WTC11 (cell line): ENCODE data around the gene MEIS2. TPM values are rescaled to one million over a fixed set of nuclear protein-coding genes. Genes with fewer than 3 reads are reported as not detected.

ENCODE experiments used
- ATAC-seq: fragments of 200-7000 bp; cut with Tn5 transposase; 2 replicates; pipeline ENCODE4 v1.10.0; 2021; ENCODE audit warnings: mild to moderate bottlenecking, moderate library complexity
- CTCF ChIA-PET: fragments of 300-600 bp; sonication (Branson Sonifier 250); formaldehyde crosslinking; loops from one replicate; lab custom pipeline; 2021; ENCODE audit warnings: antibody characterized with exemption; lab: Charles Lee
- POLR2A ChIA-PET: fragments of 350-600 bp; sonication (Branson Sonifier 250); formaldehyde crosslinking; loops from one replicate; lab custom pipeline; 2021; ENCODE audit warnings: antibody characterized with exemption; lab: Charles Lee
- DNase-seq: peaks from one replicate; pipeline ENCODE4 v3.0.0; 2021; ENCODE audit warnings: low spot score
- H3K27ac Mint-ChIP-seq: 2 replicates; pipeline ENCODE4 v1.8.0; 2021; ENCODE audit warnings: mixed read lengths
- H3K27me3 Mint-ChIP-seq: 2 replicates; pipeline ENCODE4 v1.8.0; 2021; ENCODE audit warnings: low read depth, mild to moderate bottlenecking, moderate library complexity, mixed read lengths
- H3K36me3 Mint-ChIP-seq: 2 replicates; pipeline ENCODE4 v1.8.0; 2021; ENCODE audit warnings: mixed read lengths
- H3K4me1 Mint-ChIP-seq: 2 replicates; pipeline ENCODE4 v1.8.0; 2022; ENCODE audit warnings: mixed read lengths
- H3K4me3 Mint-ChIP-seq: 2 replicates; pipeline ENCODE4 v1.8.0; 2021; ENCODE audit warnings: mild to moderate bottlenecking, moderate library complexity, mixed read lengths
- H3K9me3 Mint-ChIP-seq: 2 replicates; pipeline ENCODE4 v1.8.0; 2021; ENCODE audit warnings: mixed read lengths
- AR ChIP-seq: fragments of 250-450 bp; sonication (Bioruptor Pico); IDR thresholded peaks from 2 replicates; pipeline ENCODE4 v1.9.0; 2021; ENCODE audit warnings: mild to moderate bottlenecking
- ATF3 ChIP-seq: sonication (generic); formaldehyde crosslinking; conservative IDR thresholded peaks from 2 replicates; pipeline ENCODE4 v1.8.1; 2022; ENCODE audit warnings: mild to moderate bottlenecking, missing genetic modification reagents
- CREM ChIP-seq: sonication (generic); formaldehyde crosslinking; IDR thresholded peaks from 2 replicates; pipeline ENCODE4 v1.8.1; 2022; ENCODE audit warnings: mild to moderate bottlenecking, missing genetic modification reagents, moderate library complexity
- EMX1 ChIP-seq: fragments of 250-450 bp; sonication (Bioruptor Pico); IDR thresholded peaks from 2 replicates; pipeline ENCODE4 v1.8.0; 2021; ENCODE audit warnings: mild to moderate bottlenecking
- ESRRA ChIP-seq: sonication (generic); formaldehyde crosslinking; IDR thresholded peaks from 2 replicates; pipeline ENCODE4 v1.8.1; 2022; ENCODE audit warnings: mild to moderate bottlenecking, missing genetic modification reagents, borderline replicate concordance
- GRHL2 ChIP-seq: fragments of 250-450 bp; sonication (Bioruptor Pico); IDR thresholded peaks from 2 replicates; pipeline ENCODE4 v1.8.0; 2022; ENCODE audit warnings: mild to moderate bottlenecking, moderate library complexity; ENCODE audit not compliant: insufficient replicate concordance, severe bottlenecking
- HMGA2 ChIP-seq: fragments of 250-450 bp; sonication (Bioruptor Pico); IDR thresholded peaks from 2 replicates; pipeline ENCODE4 v1.4.0; 2021; ENCODE audit warnings: mild to moderate bottlenecking, moderate library complexity
- IRF1 ChIP-seq: sonication (generic); formaldehyde crosslinking; IDR thresholded peaks from 2 replicates; pipeline ENCODE4 v1.8.0; 2023; ENCODE audit warnings: missing genetic modification reagents
- KAT7 ChIP-seq: sonication (generic); formaldehyde crosslinking; IDR thresholded peaks from 2 replicates; pipeline ENCODE4 v1.8.1; 2023; ENCODE audit warnings: missing genetic modification reagents, mild to moderate bottlenecking, borderline replicate concordance
- MAX ChIP-seq: sonication (generic); formaldehyde crosslinking; IDR thresholded peaks from 2 replicates; pipeline ENCODE4 v1.8.0; 2022; ENCODE audit warnings: mild to moderate bottlenecking, missing genetic modification reagents
- NR1H2 ChIP-seq: sonication (generic); formaldehyde crosslinking; IDR thresholded peaks from 2 replicates; pipeline ENCODE4 v1.9.0; 2021; ENCODE audit warnings: mild to moderate bottlenecking, moderate library complexity, missing genetic modification reagents
- PRRX2 ChIP-seq: fragments of 250-450 bp; sonication (Bioruptor Pico); IDR thresholded peaks from 2 replicates; pipeline ENCODE4 v1.8.0; 2021; ENCODE audit warnings: mild to moderate bottlenecking
- RELA ChIP-seq: sonication (generic); formaldehyde crosslinking; IDR thresholded peaks from 2 replicates; pipeline ENCODE4 v1.8.1; 2022; ENCODE audit warnings: missing genetic modification reagents, mild to moderate bottlenecking, borderline replicate concordance
- SMAD3 ChIP-seq: sonication (generic); formaldehyde crosslinking; IDR thresholded peaks from 2 replicates; pipeline ENCODE4 v1.8.0; 2022; ENCODE audit warnings: missing genetic modification reagents, mild to moderate bottlenecking, borderline replicate concordance
- SOX15 ChIP-seq: fragments of 250-450 bp; sonication (Bioruptor Pico); IDR thresholded peaks from 2 replicates; pipeline ENCODE4 v1.9.0; 2021; ENCODE audit warnings: mild to moderate bottlenecking
- TEAD1 ChIP-seq: sonication (generic); formaldehyde crosslinking; IDR thresholded peaks from 2 replicates; pipeline ENCODE4 v1.8.0; 2022; ENCODE audit warnings: mild to moderate bottlenecking, missing genetic modification reagents
- ZMAT4 ChIP-seq: fragments of 250-450 bp; sonication (Bioruptor Pico); IDR thresholded peaks from 2 replicates; pipeline ENCODE4 v1.9.0; 2021; ENCODE audit warnings: mild to moderate bottlenecking
- ZNF396 ChIP-seq: fragments of 250-450 bp; sonication (Bioruptor Pico); IDR thresholded peaks from 2 replicates; pipeline ENCODE4 v1.8.0; 2021; ENCODE audit warnings: mild to moderate bottlenecking, moderate library complexity, borderline replicate concordance
- ZNF423 ChIP-seq: fragments of 250-450 bp; sonication (Bioruptor Pico); IDR thresholded peaks from 2 replicates; pipeline ENCODE4 v2.1.2; 2022; ENCODE audit warnings: mild to moderate bottlenecking, moderate library complexity
- total RNA-seq: library from RNA; stranded (reverse); gene quantifications from 3 replicates; pipeline ENCODE4 v1.2.3, GENCODE V29; 2021
- TF ChIP-seq, protein P1 (sequence below): fragments of 250-450 bp; sonication (Bioruptor Pico); IDR thresholded peaks from 2 replicates; pipeline ENCODE4 v1.8.0; 2021; ENCODE audit warnings: mild to moderate bottlenecking
- TF ChIP-seq, protein P2 (sequence below): sonication (generic); formaldehyde crosslinking; IDR thresholded peaks from 2 replicates; pipeline ENCODE4 v1.8.0; 2022; ENCODE audit warnings: missing genetic modification reagents
- TF ChIP-seq, protein P3 (sequence below): sonication (generic); formaldehyde crosslinking; IDR thresholded peaks from 2 replicates; pipeline ENCODE4 v1.8.1; 2023; ENCODE audit warnings: mild to moderate bottlenecking, missing genetic modification reagents, borderline replicate concordance

MEIS2 gene
- total RNA-seq, 1 experiment from 2014 or later: 0.57 TPM

DNA sequence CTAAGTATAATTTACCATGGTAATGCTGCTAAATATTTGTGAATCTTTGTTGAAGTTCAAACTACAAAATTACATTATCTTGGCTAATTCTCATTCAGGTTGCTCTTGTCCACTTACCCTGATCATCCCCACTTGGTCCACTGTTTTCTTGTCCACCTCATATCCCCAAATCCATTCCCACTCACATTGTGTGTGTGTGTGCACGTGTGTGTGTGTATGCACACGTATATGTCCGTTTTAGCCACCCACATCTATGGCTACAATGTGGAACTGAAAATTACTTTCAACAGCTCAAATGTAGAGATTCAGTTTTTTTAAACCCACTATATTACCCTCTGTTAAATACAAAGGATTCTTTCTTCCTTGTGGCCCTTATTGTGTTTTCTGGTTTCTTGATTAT is 15.2 kb upstream of the MEIS2 start:
- Mint-ChIP-seq H3K36me3 (no peaks in the 10 kb centered on the region), H3K4me1 (peaks cover 37% of the 10 kb centered on the region), H3K27me3 (peaks cover 37% of the 10 kb centered on the region), H3K9me3 (no peaks in the 10 kb centered on the region; the same call in 1 of the 2 replicates), H3K4me3 (no peak overlapping the region)
- CTCF ChIA-PET: no interaction called here
- DNase-seq: no peak
- TF ChIP-seq, protein P1, sequence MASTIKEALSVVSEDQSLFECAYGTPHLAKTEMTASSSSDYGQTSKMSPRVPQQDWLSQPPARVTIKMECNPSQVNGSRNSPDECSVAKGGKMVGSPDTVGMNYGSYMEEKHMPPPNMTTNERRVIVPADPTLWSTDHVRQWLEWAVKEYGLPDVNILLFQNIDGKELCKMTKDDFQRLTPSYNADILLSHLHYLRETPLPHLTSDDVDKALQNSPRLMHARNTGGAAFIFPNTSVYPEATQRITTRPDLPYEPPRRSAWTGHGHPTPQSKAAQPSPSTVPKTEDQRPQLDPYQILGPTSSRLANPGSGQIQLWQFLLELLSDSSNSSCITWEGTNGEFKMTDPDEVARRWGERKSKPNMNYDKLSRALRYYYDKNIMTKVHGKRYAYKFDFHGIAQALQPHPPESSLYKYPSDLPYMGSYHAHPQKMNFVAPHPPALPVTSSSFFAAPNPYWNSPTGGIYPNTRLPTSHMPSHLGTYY (CRISPR knock-in tag): no peak
- no peak for TF ChIP-seq SMAD3 (CRISPR knock-in tag)
- no peak for TF ChIP-seq SOX15
- no peak for TF ChIP-seq HMGA2 (CRISPR knock-in tag)
- TF ChIP-seq TEAD1: no peak
- TF ChIP-seq NR1H2 (CRISPR knock-in tag): no peak
- TF ChIP-seq, protein P2, sequence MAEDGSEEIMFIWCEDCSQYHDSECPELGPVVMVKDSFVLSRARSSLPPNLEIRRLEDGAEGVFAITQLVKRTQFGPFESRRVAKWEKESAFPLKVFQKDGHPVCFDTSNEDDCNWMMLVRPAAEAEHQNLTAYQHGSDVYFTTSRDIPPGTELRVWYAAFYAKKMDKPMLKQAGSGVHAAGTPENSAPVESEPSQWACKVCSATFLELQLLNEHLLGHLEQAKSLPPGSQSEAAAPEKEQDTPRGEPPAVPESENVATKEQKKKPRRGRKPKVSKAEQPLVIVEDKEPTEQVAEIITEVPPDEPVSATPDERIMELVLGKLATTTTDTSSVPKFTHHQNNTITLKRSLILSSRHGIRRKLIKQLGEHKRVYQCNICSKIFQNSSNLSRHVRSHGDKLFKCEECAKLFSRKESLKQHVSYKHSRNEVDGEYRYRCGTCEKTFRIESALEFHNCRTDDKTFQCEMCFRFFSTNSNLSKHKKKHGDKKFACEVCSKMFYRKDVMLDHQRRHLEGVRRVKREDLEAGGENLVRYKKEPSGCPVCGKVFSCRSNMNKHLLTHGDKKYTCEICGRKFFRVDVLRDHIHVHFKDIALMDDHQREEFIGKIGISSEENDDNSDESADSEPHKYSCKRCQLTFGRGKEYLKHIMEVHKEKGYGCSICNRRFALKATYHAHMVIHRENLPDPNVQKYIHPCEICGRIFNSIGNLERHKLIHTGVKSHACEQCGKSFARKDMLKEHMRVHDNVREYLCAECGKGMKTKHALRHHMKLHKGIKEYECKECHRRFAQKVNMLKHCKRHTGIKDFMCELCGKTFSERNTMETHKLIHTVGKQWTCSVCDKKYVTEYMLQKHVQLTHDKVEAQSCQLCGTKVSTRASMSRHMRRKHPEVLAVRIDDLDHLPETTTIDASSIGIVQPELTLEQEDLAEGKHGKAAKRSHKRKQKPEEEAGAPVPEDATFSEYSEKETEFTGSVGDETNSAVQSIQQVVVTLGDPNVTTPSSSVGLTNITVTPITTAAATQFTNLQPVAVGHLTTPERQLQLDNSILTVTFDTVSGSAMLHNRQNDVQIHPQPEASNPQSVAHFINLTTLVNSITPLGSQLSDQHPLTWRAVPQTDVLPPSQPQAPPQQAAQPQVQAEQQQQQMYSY (CRISPR knock-in tag): no peak
- TF ChIP-seq EMX1 (CRISPR knock-in tag): no peak
- no peak for TF ChIP-seq ESRRA (CRISPR knock-in tag)
- TF ChIP-seq ZMAT4 (CRISPR knock-in tag): no peak
- TF ChIP-seq, all 79 proteins: peak for 0
- POLR2A ChIA-PET: no interaction called here
- no peak for ATAC-seq
- no peak overlapping the region for H3K27ac Mint-ChIP-seq

GRCh38 chr15:37112971-37113670 is 12.8 kb upstream of the MEIS2 start:
- Mint-ChIP-seq H3K27ac (no peak overlapping the region), H3K4me1 (peaks cover 60% of the 10 kb centered on the region), H3K36me3 (no peaks in the 10 kb centered on the region), H3K27me3 (peaks cover 61% of the 10 kb centered on the region), H3K4me3 (no peak overlapping the region), H3K9me3 (no peaks in the 10 kb centered on the region)
- DNase-seq (no peak), ATAC-seq (no peak)
- ChIA-PET CTCF (interaction anchor here (0.6 to 1.8 kb wide), 4 partner anchors 12 to 229 kb away, joined by 3 to 6 read pairs (median 4); no protein-coding TSS in a partner anchor), POLR2A (no interaction called here)
- TF ChIP-seq MAX (CRISPR knock-in tag) (no peak), RELA (CRISPR knock-in tag) (no peak), CREM (CRISPR knock-in tag) (no peak), AR (CRISPR knock-in tag) (no peak), ZNF423 (CRISPR knock-in tag) (no peak), ZNF396 (no peak), KAT7 (CRISPR knock-in tag) (no peak), GRHL2 (CRISPR knock-in tag) (no peak), PRRX2 (CRISPR knock-in tag) (no peak), ATF3 (CRISPR knock-in tag) (no peak), EMX1 (CRISPR knock-in tag) (no peak), IRF1 (no peak)
- TF ChIP-seq, protein P3, sequence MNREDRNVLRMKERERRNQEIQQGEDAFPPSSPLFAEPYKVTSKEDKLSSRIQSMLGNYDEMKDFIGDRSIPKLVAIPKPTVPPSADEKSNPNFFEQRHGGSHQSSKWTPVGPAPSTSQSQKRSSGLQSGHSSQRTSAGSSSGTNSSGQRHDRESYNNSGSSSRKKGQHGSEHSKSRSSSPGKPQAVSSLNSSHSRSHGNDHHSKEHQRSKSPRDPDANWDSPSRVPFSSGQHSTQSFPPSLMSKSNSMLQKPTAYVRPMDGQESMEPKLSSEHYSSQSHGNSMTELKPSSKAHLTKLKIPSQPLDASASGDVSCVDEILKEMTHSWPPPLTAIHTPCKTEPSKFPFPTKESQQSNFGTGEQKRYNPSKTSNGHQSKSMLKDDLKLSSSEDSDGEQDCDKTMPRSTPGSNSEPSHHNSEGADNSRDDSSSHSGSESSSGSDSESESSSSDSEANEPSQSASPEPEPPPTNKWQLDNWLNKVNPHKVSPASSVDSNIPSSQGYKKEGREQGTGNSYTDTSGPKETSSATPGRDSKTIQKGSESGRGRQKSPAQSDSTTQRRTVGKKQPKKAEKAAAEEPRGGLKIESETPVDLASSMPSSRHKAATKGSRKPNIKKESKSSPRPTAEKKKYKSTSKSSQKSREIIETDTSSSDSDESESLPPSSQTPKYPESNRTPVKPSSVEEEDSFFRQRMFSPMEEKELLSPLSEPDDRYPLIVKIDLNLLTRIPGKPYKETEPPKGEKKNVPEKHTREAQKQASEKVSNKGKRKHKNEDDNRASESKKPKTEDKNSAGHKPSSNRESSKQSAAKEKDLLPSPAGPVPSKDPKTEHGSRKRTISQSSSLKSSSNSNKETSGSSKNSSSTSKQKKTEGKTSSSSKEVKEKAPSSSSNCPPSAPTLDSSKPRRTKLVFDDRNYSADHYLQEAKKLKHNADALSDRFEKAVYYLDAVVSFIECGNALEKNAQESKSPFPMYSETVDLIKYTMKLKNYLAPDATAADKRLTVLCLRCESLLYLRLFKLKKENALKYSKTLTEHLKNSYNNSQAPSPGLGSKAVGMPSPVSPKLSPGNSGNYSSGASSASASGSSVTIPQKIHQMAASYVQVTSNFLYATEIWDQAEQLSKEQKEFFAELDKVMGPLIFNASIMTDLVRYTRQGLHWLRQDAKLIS (CRISPR knock-in tag): no peak
